HG03064 (cell line): ENCODE measurements around the gene KIF23.

ENCODE experiments used
- ATAC-seq: cut with Tn5 transposase; IDR thresholded peaks from one replicate; pipeline ENCODE4 v1.9.1; 2021; ENCODE audit warnings: low read depth; ENCODE audit not compliant: unreplicated experiment

The KIF23 gene

GRCh38 chr15:69482686-69483256 is 68.6 kb downstream of the KIF23 start:
- ATAC-seq: no peak

GRCh38 chr15:69484837-69485236 is 70.7 kb downstream of the KIF23 start:
- no peak for ATAC-seq

- ATAC-seq: no peak
Measured at GRCh38 chr15:69486481-69487110, 72.4 kb downstream of the KIF23 start.

GRCh38 chr15:69489073-69489571 is 75.0 kb downstream of the KIF23 start:
- no peak for ATAC-seq

- no peak for ATAC-seq
Measured at GRCh38 chr15:69490356-69491037, 76.3 kb downstream of the KIF23 start.

- no peak for ATAC-seq
Measured at GRCh38 chr15:69491038-69491505, 76.9 kb downstream of the KIF23 start.

GRCh38 chr15:69493406-69493805 is 79.3 kb downstream of the KIF23 start:
- no peak for ATAC-seq

GRCh38 chr15:69496001-69496400 is 81.9 kb downstream of the KIF23 start:
- no peak for ATAC-seq

GRCh38 chr15:69497076-69497475 is 82.9 kb downstream of the KIF23 start:
- no peak for ATAC-seq

GRCh38 chr15:69497667-69498066 is 83.5 kb downstream of the KIF23 start:
- ATAC-seq: no peak
